NCI-H526 (cell line): ENCODE measurements around the gene KCNMB1.

ENCODE experiments used
- DNase-seq, 2 experiments: peaks; one replicate each; lab custom pipeline; 2025; lab: John Stamatoyannopoulos, UW

The KCNMB1 gene, protein sequence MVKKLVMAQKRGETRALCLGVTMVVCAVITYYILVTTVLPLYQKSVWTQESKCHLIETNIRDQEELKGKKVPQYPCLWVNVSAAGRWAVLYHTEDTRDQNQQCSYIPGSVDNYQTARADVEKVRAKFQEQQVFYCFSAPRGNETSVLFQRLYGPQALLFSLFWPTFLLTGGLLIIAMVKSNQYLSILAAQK

GRCh38 chr5:170388818-170389549 lies at the start of gene KCNMB1:
TSS of gene KCNMB1 (minus strand) at chr5:170389367. CDS start at chr5:170385447, 3,920 bp downstream.
- DNase-seq: no peak

DNA sequence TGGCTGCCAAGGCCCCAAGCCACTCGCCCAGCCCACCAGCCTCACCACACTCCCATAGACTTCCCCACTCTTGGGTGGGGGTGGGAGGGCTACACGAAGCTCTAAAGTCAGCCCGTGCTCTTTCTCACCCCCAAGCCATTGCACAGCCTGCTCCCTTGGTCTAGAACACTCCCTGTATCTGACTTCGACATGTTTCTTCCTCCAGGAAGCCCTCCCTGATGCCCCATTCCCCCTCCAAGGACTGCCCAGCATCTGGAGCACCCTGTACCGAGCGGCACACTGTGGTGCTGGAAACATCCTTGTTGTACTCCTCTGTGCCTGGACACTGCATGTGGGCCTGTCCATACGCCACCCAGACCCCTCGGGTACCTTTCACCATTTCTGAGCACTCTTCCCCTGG lies 49.4 kb upstream of the KCNMB1 start:
- no peak for DNase-seq

DNA sequence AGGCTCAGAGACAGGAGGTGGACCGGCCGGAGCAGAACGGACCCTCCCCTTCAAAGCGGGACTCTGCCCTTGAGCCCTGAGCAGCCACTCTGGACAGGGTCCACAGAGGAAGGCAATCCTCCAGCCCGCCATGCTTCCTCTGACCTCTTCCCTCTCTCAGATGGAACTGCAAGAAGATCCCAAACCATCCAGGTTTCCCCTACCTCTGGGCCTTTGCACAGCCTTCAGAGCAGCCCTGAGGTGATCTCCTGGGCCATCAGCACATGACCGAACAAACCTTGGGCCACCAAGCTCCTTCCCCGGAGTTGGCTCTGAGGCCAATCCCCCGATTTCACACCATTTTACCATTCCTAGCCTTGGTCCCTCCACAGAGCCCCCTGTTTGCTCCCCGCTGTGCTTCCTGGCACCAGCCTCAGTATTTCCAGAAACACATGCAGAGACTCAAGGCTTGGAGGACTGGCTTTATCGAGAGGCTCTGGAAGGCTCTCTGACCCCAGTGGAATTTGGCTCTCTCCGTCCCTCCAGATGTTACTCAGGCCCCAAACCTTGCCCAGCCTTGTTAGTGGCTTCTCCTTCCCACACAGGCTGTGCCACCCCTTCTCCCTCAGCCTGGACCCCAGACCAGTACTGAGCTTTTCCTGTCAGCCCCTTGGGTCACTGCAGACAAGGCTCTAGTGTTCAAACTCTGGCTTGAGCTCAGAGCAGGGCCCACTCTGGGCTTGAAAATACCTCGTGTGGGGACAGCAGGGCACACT lies 48.6 kb upstream of the KCNMB1 start:
- no peak for DNase-seq

- DNase-seq: no peak
Measured at GRCh38 chr5:170436335-170436734, 47.2 kb upstream of the KCNMB1 start.

GRCh38 chr5:170434966-170435605 lies 45.9 kb upstream of the KCNMB1 start:
- DNase-seq: peak; percentile 16 to 63

- no peak for DNase-seq
Measured at GRCh38 chr5:170432669-170433068, 43.5 kb upstream of the KCNMB1 start.

GRCh38 chr5:170431571-170431970 lies 42.4 kb upstream of the KCNMB1 start:
- DNase-seq: no peak

- DNase-seq: no peak
Measured at GRCh38 chr5:170430866-170431437, 41.8 kb upstream of the KCNMB1 start.

GRCh38 chr5:170430256-170430655 lies 41.1 kb upstream of the KCNMB1 start:
- no peak for DNase-seq

GRCh38 chr5:170429014-170429413 lies 39.8 kb upstream of the KCNMB1 start:
- DNase-seq: peak; percentile 18 to 42

- no peak for DNase-seq
Measured at GRCh38 chr5:170427672-170428236, 38.6 kb upstream of the KCNMB1 start.

- no peak for DNase-seq
Measured at GRCh38 chr5:170426786-170427185, 37.6 kb upstream of the KCNMB1 start.

DNA sequence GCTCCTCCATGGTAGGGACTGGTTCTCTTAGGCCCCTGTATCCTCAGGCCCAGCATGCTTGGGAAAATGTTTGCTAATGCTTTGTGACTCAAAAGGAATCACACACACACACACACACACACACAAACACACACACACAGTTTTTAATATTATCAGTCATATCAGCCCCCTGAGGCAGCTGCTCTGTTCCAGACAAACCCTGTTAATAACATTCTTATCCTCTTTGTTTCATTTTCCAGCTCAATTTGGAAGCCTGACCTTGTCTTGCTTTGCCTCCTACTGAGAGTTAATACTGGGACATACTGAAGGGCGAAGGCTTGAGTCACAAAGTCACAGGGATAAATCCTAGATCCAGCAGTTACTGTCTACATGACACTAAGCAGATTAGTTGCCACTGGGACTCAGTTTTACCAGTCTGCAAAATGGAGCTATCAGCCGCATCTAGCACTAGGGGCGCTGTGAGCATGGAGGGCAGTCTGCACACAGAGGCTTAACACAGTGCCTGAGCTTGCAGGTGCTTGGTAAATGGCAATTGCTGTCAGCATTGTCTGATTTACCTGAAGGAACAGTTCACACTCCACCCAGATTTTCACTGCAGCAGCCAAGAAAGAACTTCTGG lies 37.1 kb upstream of the KCNMB1 start:
- no peak for DNase-seq

DNA sequence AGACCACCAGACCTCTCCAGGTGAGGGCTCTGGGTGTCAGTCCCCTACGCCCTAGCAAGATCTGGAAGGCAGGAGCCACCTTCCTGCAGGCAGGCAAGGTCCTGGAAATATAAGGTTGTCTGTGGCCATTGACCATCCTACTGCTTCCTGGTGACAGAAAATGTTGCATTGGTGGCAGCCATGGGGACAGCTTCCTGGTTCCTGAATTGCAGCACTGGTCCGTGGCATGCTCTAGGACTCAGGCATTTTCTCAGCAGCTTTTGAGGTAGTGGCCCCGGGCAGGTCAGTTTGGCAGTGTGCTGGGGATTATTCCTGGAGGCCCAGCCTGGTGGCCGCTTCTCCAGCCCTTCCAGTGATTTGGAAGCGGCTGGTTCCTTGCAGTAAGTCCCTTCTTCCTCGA lies 36.6 kb upstream of the KCNMB1 start:
- no peak for DNase-seq

DNA sequence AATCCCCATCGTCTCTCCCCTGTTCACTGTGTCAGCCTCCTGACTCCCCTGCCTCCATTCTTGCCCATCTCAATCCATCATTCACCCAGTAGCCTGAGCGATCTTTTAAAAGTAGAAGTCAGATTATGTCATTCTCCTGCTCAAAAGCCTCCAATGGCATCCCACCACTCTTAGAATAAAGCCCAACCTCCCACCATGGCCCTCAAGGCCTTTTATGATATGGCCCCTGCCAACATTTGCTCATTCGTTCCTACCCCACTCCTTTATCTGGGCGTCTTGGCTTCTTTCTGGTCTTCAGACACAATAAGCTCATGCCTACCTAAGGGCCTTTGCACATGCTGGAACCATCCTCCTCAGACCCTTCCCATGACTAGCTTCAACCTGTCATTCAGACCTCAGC lies 35.5 kb upstream of the KCNMB1 start:
- no peak for DNase-seq

DNA sequence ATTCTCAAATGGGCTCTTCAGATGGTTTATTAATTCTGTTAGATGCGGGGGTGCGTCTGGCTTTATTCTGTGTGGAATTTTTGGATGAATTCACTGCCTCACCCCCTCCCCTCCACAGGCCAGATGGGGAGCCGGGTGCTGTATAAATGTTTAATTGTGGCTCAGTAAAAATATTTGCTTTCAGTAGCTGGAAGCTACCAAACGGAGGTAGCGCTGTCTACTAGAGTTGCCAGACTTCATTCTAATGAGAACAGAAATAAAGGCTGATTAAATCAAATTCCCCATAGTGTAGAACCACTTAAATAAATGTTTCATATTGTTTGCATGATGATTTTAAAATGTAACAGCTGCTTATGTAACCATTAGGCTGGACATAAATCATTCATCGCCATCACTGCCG lies 34.5 kb upstream of the KCNMB1 start:
- DNase-seq: no peak

DNA sequence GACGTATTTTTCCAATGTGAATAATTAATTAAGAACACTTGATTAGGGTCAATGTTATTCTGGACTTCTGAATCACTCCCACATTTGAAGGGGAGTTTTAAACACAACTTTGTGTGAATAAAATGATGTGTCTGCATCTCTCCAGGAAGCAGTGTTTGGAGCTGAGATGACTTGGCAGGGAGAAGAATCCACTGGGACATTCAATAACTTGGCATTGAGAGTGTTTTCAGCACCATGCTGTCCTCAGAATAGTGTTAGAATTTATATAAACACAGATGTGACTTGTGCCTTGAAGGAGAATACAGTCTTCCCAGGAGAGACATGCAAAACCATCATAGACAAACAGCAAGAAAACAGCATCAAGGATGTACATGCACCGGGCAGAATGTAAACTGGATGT lies 32.7 kb upstream of the KCNMB1 start:
- DNase-seq: no peak

DNA sequence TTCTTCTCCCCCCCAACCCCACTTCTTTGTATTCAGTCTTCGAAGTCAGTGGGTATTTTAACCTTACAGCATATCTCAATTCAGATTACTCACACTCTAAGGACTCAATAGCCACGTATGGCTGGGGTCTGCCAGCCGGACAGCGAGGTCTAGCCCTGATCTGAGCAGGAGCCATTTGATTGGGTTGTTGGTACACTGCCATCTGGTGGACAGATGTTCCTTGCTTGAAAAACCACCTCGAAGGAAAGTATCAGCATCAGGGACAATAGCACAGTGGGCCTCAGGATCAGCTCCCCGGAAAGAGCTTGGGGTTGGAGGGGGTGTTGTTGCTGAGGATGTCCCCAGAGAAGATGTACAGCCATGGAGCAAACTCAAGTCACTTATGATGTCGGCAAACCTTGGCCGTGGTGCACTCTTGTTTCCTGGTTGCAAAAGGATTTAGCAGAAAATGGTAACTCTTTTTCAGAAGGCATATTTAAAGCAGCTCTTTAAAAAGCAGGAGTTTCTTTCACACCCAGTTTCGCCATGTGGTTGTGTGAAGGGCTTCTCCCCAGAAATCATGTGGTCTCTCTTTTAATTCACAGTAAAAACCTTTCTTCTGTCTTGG lies 31.7 kb upstream of the KCNMB1 start:
- peak; percentile 72 to 82 for DNase-seq

DNA sequence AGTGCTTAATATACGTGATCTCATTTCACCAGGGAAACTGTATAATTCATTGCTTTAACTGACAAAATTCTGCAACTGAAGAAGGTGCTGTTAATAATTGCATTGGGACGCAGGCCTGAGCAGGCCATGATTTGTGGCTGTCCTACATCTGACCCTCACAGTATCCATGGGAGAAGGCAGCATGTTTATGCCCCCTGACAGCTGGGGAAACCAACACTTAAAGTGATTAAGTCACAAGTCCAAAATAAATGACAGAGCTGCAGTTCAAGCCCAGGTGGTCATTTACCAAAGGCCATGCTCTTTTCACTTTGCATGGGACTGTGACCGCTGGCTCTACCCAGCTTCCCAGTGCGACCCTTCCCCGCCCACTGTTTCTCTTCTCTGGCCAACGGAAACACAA lies 30.5 kb upstream of the KCNMB1 start:
- DNase-seq: no peak

- no peak for DNase-seq
Measured at GRCh38 chr5:170418736-170419135, 29.6 kb upstream of the KCNMB1 start.

- no peak for DNase-seq
Measured at GRCh38 chr5:170416526-170416925, 27.4 kb upstream of the KCNMB1 start.
